Immature natural killer cell (primary cell): ENCODE data around the gene ADCY3. TPM values are rescaled to one million over a fixed set of nuclear protein-coding genes. Genes with fewer than 3 reads are reported as not detected.

Experiments
- DNase-seq, 3 donors: peaks; one replicate each; pipeline ENCODE4 v3.0.0; 2022; ENCODE audit warnings: mixed read lengths in 1 of 3
- H3K27ac Mint-ChIP-seq, 6 donors: one replicate each; pipeline ENCODE4 v1.8.0; 2020; ENCODE audit warnings: mixed read lengths in 6 of 6, mild to moderate bottlenecking in 5 of 6, inconsistent platforms in 4 of 6, moderate library complexity in 3 of 6
- H3K27me3 Mint-ChIP-seq, 3 donors: one replicate each; pipeline ENCODE4 v1.8.0; 2020 to 2021; ENCODE audit warnings: low read depth in 3 of 3, mild to moderate bottlenecking in 3 of 3, mixed read lengths in 3 of 3, moderate library complexity in 3 of 3, inconsistent platforms in 1 of 3
- H3K36me3 Mint-ChIP-seq, 3 donors: one replicate each; pipeline ENCODE4 v1.8.0; 2020; ENCODE audit warnings: mixed read lengths in 3 of 3, inconsistent platforms in 2 of 3, mild to moderate bottlenecking in 2 of 3
- H3K4me1 Mint-ChIP-seq, 2 donors: one replicate each; pipeline ENCODE4 v1.8.0; 2020; ENCODE audit warnings: inconsistent platforms in 2 of 2, mild to moderate bottlenecking in 2 of 2, mixed read lengths in 2 of 2, moderate library complexity in 1 of 2
- H3K4me3 Mint-ChIP-seq, 5 donors: one replicate each; pipeline ENCODE4 v1.8.0; 2020; ENCODE audit warnings: mild to moderate bottlenecking in 5 of 5, mixed read lengths in 5 of 5, inconsistent platforms in 3 of 5, moderate library complexity in 3 of 5
- H3K9me3 Mint-ChIP-seq, 6 donors: one replicate each; pipeline ENCODE4 v1.8.0; 2020; ENCODE audit warnings: mild to moderate bottlenecking in 6 of 6, mixed read lengths in 6 of 6, inconsistent platforms in 4 of 6, moderate library complexity in 3 of 6
- polyA plus RNA-seq, 3 donors: library from polyadenylated mRNA; unstranded; fragments of 300-500 nt; fragmentation: Illumina TruSeq; gene quantifications; one replicate each; pipeline ENCODE4 v1.2.3, GENCODE V29; 2021

The ADCY3 gene
- polyA plus RNA-seq, 3 donors from 2014 or later, result 0.86 to 2.1 TPM; not detected in 1

- no peaks in the 10 kb centered on the region for H3K4me1 Mint-ChIP-seq
- no peaks in the 10 kb centered on the region for H3K9me3 Mint-ChIP-seq
- no peaks in the 10 kb centered on the region for H3K27me3 Mint-ChIP-seq
- H3K4me3 Mint-ChIP-seq, result no peak overlapping the region
- DNase-seq, result no peak
- H3K27ac Mint-ChIP-seq, result no peak overlapping the region
- peaks cover 0 to 4% (median 0%) of the 10 kb centered on the region in 3 donors for H3K36me3 Mint-ChIP-seq
Measured at GRCh38 chr2:24855022-24855622, 64.9 kb downstream of the ADCY3 start.

DNA sequence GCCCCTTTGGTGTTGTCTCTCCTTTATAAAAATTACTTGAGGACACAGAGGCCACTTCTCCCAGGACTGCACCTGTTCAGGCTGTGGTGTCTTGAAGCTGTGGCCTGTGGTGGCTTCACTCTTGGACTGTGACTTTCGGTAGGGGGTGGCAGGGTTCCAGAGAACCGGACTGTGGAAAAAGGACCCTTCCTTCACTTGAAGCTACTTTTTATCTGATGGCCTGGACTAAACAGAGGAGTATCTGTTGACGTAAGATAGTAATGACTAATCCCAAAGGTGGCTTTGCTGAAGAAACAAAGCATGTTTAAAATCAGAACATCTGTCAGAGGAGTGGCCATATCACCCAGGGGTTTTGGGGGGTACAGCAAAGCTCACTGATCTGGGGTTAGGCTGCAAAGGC, 66.0 kb downstream of the ADCY3 start:
- H3K27me3 Mint-ChIP-seq, result no peaks in the 10 kb centered on the region
- peaks cover 0 to 4% (median 0%) of the 10 kb centered on the region in 3 donors for H3K36me3 Mint-ChIP-seq
- no peak overlapping the region for H3K27ac Mint-ChIP-seq
- H3K4me1 Mint-ChIP-seq, result no peaks in the 10 kb centered on the region
- H3K9me3 Mint-ChIP-seq, result no peaks in the 10 kb centered on the region
- no peak for DNase-seq
- H3K4me3 Mint-ChIP-seq, result no peak overlapping the region

- no peaks in the 10 kb centered on the region for H3K27me3 Mint-ChIP-seq
- DNase-seq, result no peak
- no peaks in the 10 kb centered on the region for H3K9me3 Mint-ChIP-seq
- H3K36me3 Mint-ChIP-seq, result peaks cover 0 to 4% (median 0%) of the 10 kb centered on the region in 3 donors
- no peak overlapping the region for H3K4me3 Mint-ChIP-seq
- H3K4me1 Mint-ChIP-seq, result no peaks in the 10 kb centered on the region
- H3K27ac Mint-ChIP-seq, result no peak overlapping the region
Measured at GRCh38 chr2:24853046-24853445, 67.0 kb downstream of the ADCY3 start.

DNA sequence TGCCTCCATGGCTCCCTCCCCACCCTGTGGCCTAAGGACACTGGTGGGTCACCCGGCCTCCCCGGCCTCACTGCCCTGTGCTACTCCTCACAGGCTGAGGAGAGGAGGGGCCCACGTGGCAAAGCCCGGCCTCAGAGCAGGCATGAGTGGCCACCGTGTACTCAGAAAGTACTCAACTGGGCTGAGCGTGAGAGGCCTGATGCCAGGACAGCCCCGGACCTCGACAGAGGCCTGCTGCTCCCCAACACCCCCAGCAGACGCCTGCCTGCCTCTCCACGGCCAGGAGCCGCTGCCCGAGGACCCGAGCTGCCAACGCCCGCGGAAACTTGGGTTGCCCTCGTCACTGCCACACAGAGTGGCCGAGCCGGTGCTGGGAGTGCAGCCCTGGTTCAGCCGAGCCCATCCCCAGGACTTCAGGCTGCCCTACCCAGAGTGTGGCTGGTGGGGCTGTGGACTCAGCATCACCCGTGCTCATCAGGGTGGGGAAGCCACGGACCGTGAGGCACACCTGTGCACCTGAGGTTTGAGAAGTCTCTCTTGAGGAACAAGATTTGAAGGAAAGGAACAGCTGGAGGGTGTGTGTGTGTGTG, 67.5 kb downstream of the ADCY3 start:
- Mint-ChIP-seq H3K4me3 (no peak overlapping the region), H3K27me3 (no peaks in the 10 kb centered on the region), H3K36me3 (peaks cover 0 to 4% (median 0%) of the 10 kb centered on the region in 3 donors), H3K9me3 (no peaks in the 10 kb centered on the region), H3K4me1 (no peaks in the 10 kb centered on the region), H3K27ac (no peak overlapping the region)
- no peak for DNase-seq

DNA sequence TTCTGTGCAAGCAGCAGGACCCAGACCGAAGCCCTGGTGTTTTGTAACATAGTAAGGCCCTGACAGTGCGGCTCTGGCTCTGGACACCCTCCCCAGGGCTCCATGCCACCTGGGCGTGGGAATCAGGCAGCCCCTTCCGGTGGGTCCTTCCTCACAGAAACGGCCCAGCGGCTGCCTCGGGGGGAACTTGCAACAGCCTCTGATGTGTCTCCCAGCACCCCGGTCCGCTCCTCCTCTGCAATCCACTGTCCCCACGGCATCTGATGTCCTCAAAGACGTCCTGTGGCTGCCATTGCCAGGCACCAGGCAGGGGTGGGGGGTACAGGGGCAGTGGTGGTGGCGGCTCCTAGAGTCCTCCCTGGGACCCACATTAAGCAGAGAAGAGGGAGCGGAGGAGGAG, 68.0 kb downstream of the ADCY3 start:
- Mint-ChIP-seq H3K4me3 (no peak overlapping the region), H3K9me3 (no peaks in the 10 kb centered on the region), H3K36me3 (peaks cover 0 to 4% (median 0%) of the 10 kb centered on the region in 3 donors), H3K4me1 (no peaks in the 10 kb centered on the region), H3K27ac (no peak overlapping the region), H3K27me3 (no peaks in the 10 kb centered on the region)
- no peak for DNase-seq

GRCh38 chr2:24850944-24851343, 69.1 kb downstream of the ADCY3 start:
- Mint-ChIP-seq H3K27me3 (no peaks in the 10 kb centered on the region), H3K36me3 (peaks cover 0 to 4% (median 0%) of the 10 kb centered on the region in 3 donors), H3K9me3 (no peaks in the 10 kb centered on the region), H3K4me1 (no peaks in the 10 kb centered on the region), H3K27ac (no peak overlapping the region), H3K4me3 (no peak overlapping the region)
- no peak for DNase-seq

DNA sequence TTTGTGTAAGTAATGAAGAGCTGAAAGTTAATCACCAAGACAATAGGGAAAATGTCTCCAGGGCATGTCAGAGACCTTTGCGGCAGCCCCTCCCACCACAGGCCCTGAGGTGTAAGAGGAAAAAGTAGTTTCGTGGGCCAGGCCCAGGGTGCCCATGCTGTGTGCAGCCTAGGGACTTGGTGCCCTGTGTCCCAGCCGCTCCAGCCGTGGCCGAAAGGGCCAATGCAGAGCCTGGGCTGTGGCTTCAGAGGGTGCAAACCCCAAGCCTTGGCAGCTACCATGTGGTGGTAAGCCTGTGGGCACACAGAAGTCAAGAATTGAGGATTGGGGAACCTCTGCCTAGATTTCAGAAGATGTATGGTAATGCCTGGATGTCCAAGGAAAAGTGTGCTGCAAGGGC, 74.3 kb downstream of the ADCY3 start:
- Mint-ChIP-seq H3K27me3 (peaks cover 0 to 2% (median 0%) of the 10 kb centered on the region in 3 donors), H3K4me3 (no peak overlapping the region), H3K4me1 (no peaks in the 10 kb centered on the region), H3K36me3 (peaks cover 0 to 3% (median 0%) of the 10 kb centered on the region in 3 donors), H3K9me3 (no peaks in the 10 kb centered on the region), H3K27ac (peak overlapping the region in 1 of 6 donors; percentile 30)
- DNase-seq, result no peak

DNA sequence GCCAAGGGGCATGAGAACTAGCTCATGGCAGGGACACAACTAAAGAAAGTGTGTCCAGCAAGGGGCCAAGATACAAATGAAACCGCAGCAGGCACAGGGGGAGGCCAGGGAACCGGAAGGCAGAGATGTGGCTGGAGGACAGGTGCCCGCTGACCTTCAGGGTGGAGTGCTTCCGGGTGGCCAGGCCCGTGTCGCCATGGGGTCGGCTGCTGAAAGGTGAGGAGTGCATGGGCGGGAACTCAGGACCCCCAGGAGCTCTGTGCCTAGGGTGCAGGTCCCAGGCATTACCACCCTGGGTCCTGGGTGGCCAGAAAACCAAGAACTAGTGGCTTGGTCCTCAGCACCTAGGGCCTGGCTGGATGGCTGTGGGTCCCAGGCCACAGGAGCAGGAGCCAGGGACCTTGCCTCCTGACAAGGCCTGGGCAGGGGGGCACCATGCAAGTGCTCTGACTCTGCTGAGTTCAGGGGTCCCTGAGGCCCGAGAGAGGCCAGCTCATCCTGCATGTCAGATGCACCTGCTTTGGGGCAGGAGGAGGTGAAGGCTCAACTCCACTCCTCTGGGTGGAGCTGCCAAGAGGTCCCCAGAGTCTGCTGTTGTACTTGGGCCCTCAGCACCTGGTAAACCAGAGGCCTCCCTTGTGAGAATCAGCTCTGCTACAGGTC, 75.9 kb downstream of the ADCY3 start:
- Mint-ChIP-seq H3K27me3 (peaks cover 0 to 2% (median 0%) of the 10 kb centered on the region in 3 donors), H3K36me3 (no peaks in the 10 kb centered on the region), H3K27ac (no peak overlapping the region), H3K4me3 (no peak overlapping the region), H3K4me1 (no peaks in the 10 kb centered on the region), H3K9me3 (no peaks in the 10 kb centered on the region)
- no peak for DNase-seq

DNA sequence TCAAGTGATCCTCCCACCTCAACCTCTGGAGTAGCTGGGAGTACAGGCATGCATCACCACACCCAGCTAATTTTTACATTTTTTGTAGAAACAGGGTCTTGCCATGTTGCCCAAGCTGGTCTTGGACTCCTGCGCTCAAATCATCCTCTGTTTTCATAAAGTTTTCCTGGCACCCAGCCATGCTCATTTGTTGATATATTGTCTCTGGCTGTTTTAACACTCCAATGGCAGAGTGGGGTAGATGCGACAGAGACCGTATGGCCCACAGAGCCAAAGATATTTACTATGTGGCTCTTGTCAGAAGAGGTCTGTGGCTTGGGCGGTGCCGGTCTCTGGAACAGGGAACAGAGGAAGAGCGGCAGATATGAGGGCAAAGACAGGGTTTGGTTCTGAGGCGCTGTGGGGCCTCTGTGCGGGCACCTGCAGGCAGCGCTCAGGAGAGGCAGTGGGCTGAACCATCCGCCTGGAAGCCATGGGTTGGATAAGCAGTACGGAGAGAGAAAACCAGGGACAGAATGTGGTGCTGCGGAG, 76.6 kb downstream of the ADCY3 start:
- DNase-seq, result no peak
- Mint-ChIP-seq H3K4me1 (no peaks in the 10 kb centered on the region), H3K9me3 (no peaks in the 10 kb centered on the region), H3K27me3 (peaks cover 0 to 2% (median 0%) of the 10 kb centered on the region in 3 donors), H3K36me3 (no peaks in the 10 kb centered on the region), H3K4me3 (no peak overlapping the region), H3K27ac (no peak overlapping the region)

DNA sequence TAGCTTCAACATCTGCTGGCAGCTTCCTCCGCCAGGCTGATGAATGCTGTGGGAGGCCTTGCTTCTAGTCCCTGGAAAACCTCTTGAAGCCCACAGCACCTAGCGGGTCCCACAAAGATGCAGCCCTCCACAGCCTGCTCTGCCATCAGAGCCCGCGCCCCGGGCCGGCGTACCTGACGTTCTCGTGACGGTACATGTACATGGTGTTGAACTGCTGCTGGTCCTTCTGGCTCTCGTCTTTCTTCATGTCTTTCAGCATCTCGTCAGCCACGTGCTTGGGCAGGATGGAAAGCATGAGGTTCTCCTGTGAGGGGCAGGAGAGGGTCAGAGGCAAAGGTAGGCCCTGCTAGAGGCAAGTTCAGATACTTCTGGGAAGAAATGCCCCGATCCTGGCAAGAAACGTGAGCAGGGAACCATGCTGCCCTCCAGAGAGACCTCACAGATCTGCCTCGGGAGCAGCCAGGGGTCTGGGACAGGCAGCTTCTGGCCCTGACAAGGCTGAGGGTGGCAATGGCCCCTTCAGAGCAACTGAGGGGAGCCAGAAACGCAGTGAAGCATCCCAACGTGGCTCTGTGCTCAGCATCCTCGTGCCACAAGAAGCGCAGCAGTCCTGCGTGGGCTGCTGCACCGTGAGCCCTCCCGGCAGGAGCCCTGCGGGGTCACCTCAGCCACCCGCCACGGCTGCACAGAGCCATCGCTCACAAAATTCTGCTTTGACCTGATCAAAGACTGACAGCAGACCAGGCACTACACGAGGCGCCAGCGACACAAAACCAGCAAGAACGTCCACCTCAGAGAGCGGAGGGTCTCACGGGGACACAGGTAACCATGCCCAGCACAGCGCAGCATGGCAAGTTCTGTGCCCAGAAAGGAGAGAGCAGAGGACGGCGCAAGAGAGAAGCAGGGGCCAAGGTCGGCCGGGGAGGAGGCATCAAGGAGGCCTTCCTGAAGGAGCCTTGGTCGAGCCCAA, 77.7 kb downstream of the ADCY3 start:
- no peak for DNase-seq
- no peaks in the 10 kb centered on the region for H3K4me1 Mint-ChIP-seq
- no peak overlapping the region for H3K4me3 Mint-ChIP-seq
- H3K27me3 Mint-ChIP-seq, result peaks cover 0 to 2% (median 0%) of the 10 kb centered on the region in 3 donors
- H3K27ac Mint-ChIP-seq, result no peak overlapping the region
- H3K9me3 Mint-ChIP-seq, result no peaks in the 10 kb centered on the region
- H3K36me3 Mint-ChIP-seq, result no peaks in the 10 kb centered on the region

DNA sequence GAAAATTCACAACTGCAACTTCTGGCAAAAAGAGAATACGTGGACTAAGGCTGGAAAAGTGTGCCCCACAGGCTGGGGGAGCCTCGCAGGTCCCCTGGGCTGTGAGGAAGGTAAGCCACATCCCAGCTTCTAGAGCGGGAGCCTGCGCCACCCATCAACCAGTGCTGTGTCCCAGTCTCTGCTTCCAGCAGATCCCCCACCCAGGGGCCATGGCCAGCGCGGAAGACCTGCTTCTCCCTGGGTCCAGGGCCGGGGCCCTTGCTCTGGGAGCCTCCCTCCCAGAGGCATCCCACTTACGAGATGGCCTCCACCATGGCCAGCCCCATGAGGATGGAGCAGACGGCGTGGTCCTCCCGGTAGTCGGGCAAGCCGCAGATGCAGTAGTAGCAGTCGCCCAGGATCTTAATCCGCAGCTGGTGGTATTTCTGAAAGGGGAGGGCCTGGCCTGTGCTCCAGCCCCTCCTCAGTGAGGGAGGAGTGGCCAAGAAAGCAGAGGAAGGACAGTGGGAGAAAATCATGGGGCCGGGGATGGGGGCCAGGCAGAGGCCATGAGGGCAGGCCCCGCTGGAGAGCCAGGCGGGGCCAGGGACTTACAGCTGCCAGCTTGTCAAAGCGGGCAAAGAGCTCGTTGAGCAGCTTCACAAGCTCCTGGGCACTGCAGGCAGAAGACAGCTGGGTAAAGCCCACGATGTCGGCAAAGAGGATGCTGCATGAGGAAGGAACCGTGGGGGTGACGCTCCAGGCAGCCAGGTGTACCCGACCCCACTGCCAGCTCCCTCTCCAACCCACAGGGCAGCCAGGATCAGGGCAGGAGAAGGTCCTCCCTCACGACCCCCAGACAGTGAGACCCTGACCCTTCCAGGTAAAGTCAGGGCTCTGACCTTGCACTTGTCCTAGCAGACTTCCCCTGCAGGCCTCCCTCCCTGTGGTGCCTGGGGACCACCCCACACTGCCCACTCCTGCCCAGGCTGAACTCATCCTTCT, 78.8 kb downstream of the ADCY3 start:
- no peaks in the 10 kb centered on the region for H3K36me3 Mint-ChIP-seq
- no peak overlapping the region for H3K27ac Mint-ChIP-seq
- H3K9me3 Mint-ChIP-seq, result no peaks in the 10 kb centered on the region
- H3K27me3 Mint-ChIP-seq, result peaks cover 0 to 2% (median 0%) of the 10 kb centered on the region in 3 donors
- H3K4me3 Mint-ChIP-seq, result no peak overlapping the region
- H3K4me1 Mint-ChIP-seq, result no peaks in the 10 kb centered on the region
- DNase-seq, result no peak

- H3K27me3 Mint-ChIP-seq, result peaks cover 0 to under 1% (median 0%) of the 10 kb centered on the region in 3 donors
- H3K36me3 Mint-ChIP-seq, result no peaks in the 10 kb centered on the region
- no peaks in the 10 kb centered on the region for H3K9me3 Mint-ChIP-seq
- DNase-seq, result no peak
- H3K27ac Mint-ChIP-seq, result no peak overlapping the region
- H3K4me3 Mint-ChIP-seq, result no peak overlapping the region
- no peaks in the 10 kb centered on the region for H3K4me1 Mint-ChIP-seq
Measured at GRCh38 chr2:24840164-24840869, 79.7 kb downstream of the ADCY3 start.
